GM19463 (cell line): ENCODE data around the gene SYNM.
"Not testable (repeated sequence)": the region's sequence is repeated elsewhere in the genome, so short reads cannot be mapped to it uniquely, and the experiment has no call there.

Source experiments
- ATAC-seq: cut with Tn5 transposase; IDR thresholded peaks from one replicate; pipeline ENCODE4 v1.9.1; 2021; ENCODE audit warnings: mild to moderate bottlenecking, moderate library complexity; ENCODE audit not compliant: unreplicated experiment

The SYNM gene, protein sequence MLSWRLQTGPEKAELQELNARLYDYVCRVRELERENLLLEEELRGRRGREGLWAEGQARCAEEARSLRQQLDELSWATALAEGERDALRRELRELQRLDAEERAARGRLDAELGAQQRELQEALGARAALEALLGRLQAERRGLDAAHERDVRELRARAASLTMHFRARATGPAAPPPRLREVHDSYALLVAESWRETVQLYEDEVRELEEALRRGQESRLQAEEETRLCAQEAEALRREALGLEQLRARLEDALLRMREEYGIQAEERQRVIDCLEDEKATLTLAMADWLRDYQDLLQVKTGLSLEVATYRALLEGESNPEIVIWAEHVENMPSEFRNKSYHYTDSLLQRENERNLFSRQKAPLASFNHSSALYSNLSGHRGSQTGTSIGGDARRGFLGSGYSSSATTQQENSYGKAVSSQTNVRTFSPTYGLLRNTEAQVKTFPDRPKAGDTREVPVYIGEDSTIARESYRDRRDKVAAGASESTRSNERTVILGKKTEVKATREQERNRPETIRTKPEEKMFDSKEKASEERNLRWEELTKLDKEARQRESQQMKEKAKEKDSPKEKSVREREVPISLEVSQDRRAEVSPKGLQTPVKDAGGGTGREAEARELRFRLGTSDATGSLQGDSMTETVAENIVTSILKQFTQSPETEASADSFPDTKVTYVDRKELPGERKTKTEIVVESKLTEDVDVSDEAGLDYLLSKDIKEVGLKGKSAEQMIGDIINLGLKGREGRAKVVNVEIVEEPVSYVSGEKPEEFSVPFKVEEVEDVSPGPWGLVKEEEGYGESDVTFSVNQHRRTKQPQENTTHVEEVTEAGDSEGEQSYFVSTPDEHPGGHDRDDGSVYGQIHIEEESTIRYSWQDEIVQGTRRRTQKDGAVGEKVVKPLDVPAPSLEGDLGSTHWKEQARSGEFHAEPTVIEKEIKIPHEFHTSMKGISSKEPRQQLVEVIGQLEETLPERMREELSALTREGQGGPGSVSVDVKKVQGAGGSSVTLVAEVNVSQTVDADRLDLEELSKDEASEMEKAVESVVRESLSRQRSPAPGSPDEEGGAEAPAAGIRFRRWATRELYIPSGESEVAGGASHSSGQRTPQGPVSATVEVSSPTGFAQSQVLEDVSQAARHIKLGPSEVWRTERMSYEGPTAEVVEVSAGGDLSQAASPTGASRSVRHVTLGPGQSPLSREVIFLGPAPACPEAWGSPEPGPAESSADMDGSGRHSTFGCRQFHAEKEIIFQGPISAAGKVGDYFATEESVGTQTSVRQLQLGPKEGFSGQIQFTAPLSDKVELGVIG (N-terminal part only)

DNA sequence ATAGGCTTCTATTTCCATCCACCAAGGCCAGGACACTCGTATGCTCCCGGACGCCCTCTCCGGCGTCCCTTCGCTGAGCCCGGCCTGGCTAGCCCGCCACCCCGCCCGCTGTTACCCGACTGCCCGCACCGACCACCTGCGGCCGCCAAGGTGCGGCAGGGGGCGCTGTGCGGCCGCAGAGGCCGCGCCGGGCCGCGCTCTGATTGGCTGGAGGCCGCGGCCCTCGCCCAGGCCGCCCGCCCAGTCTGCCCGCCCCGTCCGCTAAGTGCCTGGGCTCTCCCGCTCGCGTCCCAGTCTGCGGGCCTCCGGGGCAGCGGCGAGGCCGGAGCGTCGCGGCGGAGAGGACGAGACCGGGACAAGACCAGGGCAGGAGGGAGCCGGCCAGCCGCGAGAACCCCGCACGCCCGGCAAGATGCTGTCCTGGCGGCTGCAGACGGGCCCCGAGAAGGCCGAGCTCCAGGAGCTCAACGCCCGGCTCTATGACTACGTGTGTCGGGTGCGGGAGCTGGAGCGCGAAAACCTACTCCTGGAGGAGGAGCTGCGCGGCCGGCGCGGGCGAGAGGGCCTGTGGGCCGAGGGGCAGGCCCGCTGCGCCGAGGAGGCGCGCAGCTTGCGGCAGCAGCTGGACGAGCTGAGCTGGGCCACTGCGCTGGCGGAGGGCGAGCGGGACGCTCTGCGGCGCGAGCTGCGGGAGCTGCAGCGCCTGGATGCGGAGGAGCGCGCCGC lies at the start of gene SYNM:
SYNM (plus strand) TSS at position 293 of the 726 bp plus-strand sequence; CDS start at position 413, 120 bp downstream.
- peak; percentile 55 for ATAC-seq

DNA sequence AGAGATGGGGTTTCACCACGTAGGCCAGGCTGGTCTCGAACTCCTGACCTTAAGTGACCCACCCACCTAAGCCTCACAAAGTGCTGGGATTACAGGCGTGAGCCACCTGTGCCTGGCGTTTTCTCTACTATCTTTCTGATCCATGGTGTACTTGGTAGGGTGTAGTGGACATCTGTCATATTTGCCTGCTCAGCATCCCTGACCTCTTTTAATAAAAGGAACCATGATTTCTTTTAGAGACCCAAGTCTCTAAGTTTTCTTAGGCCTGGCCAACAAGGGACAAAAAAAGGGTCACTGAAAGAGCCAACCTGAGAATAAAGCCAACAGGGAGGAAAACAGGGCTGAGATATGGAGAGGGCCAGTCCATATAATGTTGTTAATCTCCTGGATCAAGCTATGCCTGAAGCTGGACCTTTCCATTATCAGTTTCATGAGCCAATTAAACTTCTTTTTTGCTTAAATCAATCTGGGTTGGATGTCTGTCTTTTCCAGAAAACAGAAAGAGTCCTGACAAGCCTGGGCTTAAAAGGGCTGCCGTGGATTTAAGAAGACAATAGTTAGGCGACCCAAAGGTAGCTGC lies 49.2 kb upstream of the SYNM start:
- no peak for ATAC-seq

DNA sequence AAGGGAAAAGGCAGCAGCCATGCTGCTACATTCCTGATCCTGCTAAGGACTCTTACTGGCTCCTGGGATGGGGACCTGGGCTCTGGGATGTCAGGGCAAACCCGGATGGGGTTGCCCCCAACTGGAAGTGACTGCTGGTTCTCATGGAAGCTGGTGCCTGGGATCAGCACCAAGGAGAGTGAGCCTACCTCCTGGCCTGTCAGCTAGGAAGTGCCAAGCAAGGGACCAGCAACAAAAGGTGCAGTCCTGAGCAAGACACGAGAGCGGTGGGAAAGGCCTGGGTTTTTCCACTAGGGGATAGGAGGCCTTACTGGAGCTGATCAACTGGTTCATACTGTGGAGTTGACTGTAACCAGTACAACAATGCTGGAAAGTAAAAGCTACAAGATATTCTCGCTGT lies 47.9 kb upstream of the SYNM start:
- no peak for ATAC-seq

DNA sequence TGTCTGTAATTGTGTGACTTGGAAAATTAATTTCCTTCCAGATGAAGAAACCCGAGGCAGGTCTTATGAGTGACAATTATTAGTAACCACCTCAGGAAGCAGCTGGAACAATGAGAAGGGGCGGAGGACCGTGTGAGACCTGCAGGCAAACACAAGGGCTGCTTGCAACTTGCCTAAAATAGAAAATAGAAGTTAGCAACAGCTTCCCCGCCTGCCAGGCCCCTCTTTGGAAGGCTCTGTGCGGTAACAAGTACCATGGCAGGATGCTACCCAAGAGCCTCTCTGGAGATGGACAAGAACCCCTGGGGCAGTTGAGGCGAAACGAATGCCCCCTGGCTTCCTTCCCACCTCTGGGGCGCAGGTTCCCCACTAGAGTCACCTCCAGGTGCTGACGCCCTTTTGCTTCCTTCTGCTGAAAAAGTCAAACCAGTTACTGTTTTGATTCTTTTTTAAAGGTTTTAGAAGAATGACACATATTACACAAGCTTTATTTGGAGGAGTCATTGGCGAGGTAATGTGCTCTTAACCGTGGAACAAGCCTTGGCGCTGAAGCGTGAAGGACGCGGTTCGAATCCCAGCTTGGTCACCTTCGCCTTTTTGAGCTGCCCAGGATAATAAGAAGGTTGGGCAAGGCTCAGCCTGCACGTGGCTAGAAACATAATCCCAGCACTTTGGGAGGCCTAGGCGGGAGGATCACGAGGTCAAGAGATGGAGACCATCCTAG lies 47.0 kb upstream of the SYNM start:
- ATAC-seq = no peak

DNA sequence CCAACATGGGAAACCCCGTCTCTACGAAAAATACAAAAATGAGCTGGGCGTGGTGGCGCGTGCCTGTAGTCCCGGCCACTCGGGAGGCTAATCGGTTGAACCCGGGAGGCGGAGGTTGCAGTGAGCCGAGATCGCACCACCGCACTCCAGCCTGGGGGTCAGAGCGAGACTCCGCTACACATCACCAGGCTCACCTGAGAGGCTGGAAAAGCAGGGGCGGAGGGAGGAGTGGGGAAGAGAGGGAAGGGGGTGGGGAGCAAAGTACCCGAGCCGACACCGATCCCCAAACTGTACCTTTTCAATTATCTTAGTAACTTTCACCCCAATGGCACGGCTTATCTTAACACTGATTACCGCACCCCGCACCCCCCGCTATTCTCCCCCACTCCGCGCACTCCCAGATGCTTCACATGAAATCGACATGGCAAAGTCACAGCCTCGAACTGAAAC lies 46.4 kb upstream of the SYNM start:
- ATAC-seq = no peak

DNA sequence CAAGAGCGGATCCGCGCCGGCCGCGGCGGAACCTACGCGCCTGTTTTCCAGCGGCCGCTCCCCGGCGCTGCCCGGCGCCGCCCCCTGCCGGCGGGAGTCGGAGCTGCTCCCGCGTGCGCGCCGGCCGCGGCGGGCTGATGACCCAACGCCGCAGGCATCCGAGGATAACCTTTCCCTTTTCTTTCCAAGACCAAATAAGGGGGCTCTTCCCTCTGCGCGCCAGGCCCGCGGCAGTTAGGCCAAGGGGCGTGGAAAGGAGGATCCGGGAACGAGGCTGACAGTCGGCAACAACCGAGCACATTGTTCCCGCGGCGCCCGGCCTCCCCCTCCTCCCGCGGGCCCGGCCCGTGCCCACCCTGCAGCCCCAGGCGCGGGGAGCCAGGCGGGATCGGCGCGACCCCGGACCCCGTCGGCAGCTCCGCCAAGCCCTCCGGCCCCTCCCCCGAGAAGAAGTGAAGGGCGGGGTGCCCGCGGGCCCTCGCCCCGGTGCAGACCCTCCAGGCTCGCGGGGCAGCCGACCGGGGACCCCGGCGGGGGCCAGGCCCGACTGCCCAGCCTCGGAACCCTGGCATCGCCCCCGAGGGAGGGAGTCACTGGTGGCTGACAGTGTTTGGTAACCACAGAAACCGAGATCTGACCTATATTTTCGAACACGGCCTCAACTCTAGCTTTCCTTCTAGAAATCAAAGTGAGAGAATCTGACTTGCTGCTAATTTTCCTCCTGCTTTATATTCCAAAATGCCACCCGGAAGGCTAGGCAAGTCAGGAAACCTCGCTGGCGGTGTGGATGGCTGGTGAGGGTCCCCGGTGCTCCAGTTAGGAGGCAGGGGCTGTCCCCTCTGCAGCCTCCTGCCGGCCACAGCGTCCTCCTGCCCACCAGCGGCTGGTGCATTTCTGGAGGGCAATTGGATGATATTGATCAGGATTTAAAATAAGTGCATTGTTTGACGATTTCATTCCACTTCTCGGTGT lies 45.6 kb upstream of the SYNM start:
- peak; percentile 86 for ATAC-seq

DNA sequence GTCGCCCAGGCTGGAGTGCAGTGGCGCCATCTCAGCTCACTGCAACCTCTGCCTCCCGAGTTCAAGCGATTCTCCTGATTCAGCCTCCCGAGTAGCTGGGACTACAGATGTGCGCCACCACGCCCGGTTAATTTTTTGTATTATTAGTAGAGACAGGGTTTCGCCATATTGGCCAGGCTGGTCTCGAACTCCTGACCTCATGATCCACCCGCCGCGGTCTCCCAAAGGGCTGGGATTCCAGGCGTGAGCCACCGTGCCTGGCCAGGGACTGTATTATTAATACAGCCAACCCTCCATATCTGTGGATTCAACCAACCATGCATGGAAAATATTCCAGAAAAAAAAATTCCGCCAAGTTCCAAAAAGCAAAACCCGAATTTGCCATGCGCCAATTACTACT lies 44.7 kb upstream of the SYNM start:
- not testable (repeated sequence) for ATAC-seq

DNA sequence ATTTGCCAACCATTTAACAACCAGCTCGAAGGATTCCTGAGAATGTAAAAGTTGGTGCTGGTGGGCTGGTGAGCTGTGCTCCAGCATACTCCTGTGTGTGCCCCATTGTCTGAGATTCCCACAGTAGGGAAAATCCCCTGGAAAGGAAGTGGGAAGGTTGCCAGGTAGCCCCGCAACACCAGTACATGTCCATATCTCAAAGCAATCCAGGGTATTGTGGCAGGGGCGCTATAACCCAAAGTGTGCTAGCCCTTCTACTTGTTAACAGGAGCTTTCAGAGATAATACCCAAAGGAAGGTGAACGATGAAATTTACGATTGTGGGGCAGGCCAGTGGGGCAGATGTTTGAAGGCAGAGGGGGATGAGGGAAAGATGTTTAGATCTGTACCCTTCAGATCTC lies 42.7 kb upstream of the SYNM start:
- no peak for ATAC-seq

DNA sequence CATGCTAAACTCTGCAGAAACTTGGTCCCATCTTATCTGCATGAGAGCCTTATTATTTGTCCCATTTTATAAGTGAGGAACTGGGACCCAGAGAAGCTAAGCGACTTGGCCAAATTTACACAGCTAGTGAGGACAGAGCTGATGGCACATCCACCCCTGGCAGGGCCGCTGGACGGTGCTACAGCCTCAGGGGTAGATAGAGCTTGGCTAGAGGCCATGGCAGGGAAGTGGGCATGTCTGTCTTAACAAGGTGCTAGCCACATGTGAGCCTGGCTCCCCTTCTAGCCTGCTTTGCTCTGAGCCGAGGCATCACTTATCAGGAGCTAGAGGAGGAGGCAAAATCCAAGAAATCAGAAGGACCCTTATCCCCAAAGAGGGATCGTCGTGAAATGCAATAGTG lies 36.7 kb upstream of the SYNM start:
- ATAC-seq = no peak

DNA sequence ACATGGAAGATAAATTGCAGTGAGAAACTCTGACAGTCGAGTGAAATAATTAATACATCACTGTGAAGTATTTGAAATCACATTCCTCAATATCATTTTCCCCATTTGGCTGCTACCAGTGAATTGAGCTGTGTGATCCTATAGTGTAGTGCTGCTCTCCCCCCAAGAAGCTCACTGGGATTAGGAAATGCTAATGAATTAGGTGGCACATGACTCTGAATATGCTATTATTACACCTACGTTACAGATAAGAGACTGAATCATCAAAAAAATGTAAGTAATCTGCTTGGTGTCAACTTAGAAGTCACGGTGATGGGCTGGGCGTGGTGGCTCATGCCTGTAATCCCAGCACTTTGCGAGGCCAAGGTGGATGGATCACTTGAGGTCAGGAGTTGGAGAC lies 34.7 kb upstream of the SYNM start:
- ATAC-seq = no peak

DNA sequence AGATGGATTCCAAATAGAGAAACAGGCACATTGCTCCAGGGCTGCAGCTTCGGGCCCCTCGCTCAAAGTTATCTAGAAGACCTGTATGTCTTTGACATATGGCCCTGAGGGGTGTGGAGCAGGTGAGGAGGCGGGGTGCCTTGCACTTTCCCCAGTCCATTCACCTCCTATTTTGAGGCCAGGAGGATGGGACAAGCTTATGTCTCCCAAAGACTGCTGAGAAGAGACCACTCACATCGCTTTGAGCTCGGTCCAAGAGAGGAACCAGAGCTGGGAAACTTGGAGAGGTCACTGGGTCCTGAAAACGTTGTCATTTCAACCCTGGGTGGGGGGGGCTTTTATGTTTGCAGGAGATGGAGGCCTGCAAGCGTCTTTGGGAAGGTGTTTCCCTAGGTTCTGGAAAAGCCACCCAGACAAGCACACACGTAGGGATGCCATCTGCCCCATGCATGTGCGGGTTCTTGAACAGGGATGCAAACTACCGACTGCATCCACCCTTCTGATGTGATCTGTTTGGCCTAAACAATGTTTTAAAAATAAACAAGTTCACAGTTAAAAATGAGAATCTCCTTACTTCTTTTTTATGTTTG lies 33.7 kb upstream of the SYNM start:
- ATAC-seq = no peak

DNA sequence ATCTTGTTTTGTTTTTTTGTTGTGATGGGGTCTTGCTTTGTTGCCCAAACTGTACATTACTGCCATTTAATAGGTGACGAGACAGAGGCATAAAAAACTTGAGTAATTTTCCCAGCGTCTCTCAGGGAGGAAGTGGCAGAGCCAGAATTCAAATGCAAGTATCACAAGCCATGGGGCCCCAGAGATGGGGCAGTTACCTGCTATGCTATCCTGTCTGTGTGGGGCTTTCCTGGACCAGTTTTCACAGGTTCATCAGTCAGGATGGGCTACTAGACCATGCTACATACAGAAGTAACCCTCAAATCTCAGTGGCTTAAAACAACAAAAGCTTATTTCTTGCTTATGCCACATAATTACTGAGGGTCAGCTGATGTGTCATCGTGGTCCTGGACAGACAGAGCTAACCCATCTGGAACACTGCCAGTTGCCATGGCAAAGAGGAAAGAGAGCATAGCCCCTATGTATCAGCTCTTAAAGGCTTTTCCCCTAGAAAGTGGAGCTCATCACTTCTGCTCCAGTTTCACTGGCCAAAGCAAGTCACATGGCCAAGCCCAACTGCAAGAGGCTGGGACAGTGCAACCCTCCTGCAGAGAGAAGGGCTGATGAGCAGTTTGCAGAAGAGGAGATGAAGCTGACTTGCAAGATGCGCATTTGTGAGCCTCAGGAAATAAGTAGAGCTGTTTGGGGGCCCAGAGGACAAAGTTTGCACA lies 31.7 kb upstream of the SYNM start:
- peak; percentile 53 for ATAC-seq

DNA sequence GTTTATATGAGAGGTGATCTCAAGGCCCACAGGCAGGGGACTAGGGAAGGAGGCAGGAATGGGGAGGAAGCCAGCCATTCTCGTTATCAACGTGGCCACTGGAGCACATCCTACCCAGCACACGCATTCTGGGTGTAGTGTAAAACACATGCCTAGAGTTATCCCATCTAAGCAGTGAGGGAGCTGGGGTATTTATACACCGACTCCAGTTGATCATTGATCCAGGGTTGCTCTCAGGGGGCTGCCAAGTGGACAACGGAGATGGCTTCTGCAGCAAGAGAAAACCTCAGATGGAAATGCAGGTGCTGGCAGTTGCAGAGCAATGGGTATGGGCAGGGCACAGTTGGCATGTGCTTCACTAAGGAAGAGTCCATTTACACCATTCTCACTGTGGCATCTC lies 30.4 kb upstream of the SYNM start:
- ATAC-seq = no peak

DNA sequence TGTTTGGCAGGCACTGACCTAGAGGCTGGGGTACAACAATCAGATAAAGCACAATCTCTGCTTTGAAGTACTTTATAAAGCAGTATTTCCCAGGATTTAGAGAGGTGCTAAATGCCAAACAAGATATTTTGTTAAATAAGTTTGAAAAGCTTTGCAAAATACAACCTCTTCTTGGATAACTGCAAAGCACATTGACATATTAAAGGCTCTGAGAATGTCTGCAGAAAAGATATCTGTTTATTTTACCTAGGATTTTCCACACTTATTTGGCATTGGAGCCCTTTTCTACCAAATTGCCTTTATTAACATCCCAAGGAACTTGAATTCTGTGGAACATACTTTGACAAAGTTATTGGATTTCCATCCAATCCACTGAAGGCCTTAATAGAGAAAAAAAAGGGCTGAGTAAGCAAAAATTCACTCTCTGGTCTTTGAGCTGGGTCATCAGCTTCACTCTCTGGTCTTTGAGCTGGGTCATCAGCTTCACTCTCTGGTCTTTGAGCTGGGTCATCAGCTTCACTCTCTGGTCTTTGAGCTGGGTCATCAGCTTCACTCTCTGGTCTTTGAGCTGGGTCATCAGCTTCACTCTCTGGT lies 29.7 kb upstream of the SYNM start:
- not testable (repeated sequence) for ATAC-seq

DNA sequence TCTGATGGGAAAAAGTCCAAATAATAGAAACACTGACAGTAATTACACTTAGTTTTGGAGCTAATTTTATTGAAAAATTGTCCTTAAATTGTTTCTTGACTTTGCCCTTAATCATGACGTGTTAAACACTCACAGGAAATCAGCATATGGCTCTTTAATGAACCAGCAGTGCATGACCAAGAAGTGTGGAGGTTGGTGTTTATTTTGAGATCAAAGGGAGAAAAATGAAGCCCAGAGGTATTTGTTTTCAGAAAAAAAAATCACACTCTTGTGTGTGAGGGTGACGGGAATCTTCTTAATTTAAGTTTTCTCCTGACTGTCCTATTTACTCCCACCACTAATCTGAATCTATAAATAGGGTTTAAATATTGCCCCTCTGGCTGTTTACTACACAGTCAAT lies 28.8 kb upstream of the SYNM start:
- ATAC-seq = no peak

DNA sequence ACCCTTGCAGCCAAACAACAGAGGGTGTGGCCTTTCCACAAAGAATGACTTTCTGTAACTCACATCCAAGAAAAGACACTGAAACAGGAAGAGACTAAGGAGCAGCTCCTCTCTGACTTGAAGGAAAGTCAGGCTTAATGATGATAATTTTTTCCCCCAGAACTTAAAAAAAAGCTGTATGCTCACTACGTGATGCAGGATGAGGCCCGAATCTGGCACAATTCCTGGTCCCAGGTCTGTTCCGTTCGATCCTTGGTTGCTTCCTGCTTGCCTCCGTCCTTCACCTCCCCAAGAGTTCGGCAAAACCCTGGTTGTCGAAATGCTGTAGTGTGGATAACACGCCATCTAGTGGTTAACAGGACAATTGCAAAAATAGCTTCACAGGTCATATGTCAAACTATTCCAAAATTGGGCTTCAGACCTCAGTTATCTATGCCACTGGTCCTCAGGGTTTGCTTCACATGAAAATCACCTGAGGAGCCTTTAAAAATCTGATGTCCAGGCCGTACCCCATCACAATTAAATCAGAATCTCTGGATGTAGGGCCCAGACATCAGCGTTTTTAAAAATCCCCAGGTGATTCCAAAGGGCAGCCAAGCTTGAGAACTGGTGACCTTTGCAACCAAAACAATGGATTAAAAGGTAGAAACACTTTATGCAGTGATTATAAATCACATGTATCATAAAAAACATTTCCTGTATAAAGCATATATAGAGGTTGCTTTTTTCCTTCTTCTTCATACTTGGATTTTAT lies 28.1 kb upstream of the SYNM start:
- peak; percentile 46 for ATAC-seq
